IPS DF 4.7 (cell line): ENCODE measurements around the gene AGR2.
"Not testable (repeated sequence)": the region's sequence is repeated elsewhere in the genome, so short reads cannot be mapped to it uniquely, and the experiment has no call there.

Experiments
- DNase-seq: peaks from one replicate; pipeline ENCODE4 v3.0.0-alpha.2; 2013; ENCODE audit warnings: low spot score; ENCODE audit errors: extremely low read depth

The AGR2 gene

DNA sequence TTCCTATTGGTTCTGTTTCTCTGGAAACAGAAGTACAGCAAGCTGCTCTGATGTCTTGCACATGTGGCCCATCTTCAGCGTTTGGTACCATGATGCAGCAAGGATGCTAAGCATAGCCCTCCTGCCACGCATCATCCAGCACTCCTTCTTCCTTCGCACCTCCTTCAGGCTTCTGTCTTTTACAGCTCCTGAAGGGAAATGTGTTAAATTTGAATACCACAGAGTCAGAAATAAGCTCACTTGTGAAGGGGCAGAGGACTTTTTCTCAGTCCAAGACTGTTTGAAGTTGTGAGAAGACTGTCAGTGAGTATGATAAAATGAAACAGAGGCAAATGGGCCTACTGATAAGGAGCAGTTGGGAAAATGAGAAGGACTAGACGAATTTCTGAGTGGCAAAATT is 30.5 kb downstream of the AGR2 start:
- DNase-seq: no peak

DNA sequence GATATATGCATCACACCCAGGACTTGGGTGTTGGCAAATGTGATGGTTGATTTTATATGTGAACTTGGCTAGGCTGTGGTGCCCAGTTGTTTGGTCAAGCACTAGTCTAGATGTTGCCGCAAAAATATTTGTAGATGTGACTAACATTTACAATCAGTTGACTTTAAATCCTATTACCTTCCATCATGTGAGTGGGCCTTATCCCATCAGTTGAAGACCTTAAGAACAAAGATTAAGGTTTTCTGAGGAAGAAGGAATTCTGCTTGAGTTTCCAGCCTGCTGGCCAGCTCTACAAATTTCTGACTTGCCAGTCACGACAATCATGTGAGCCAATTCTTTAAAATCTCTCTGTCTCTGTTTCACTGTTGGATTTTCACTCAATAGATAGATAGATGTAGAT is 30.9 kb downstream of the AGR2 start:
- no peak for DNase-seq

DNA sequence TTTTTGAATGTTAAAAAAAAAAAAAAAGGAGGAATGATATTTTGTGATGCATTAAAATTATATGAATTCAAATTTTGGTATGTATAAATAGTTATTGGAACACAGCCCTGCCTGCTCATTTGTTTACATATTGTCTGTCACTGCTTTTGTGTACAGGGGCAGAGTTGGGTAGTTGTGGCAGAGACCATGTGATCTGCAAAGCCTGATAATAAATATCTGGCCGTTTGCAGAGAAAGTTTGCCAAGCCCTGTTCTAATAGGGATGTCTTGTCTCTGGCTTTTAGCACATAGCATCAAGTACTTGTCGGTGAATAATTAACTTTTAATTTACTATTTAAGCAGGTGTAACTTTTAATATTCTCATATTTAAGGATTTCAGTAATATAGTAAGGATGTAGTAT is 31.5 kb downstream of the AGR2 start:
- no peak for DNase-seq

DNA sequence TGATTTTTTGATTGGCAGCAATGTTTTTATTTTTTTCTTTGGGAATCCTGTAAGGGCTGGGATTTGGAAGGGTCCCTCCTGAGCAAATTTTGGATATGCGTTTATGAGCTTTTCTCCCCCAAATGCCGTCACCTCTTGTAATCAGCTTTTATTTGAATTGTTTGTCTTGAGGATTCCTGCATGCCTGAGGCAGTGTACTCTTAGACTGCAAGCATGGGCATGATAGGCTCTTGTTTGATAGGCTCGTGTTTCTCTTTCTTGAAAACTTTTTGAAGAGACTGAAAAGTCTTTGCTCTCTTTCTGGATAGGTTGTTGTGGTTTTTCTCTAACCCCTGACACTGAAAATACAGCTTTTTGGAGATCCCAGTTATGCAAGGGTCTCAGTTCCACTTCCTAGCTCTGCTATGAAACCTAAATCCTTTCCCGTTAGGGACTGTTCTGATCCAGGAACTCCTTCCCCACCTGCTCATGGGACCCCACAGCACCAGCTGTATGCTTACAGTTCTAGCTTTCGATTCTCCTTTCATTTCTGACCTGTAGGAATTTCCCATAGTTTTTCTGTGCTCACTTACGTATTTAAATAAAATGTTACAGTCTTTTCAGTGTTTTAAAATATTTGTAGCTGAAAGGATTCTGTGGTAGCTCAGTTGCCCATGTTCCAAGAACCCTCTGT is 34.0 kb downstream of the AGR2 start:
- no peak for DNase-seq

DNA sequence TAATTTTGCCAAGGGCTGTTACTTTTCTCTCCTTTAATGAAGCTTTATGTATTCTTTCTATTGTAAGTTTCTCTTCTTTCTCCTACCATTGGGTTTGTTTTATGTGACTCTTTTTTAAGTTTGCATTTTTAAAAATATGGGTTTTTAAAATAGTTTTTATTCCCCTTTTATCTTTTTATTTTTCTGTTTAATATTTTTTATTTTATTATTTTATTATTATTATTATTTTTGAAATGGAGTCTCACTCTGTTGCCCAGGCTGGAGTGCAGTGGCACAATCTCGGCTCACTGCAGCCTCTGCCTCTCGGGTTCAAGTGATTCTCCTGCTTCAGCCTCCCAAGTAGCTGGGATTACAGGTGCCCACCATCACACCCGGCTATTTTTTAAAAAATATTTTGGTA is 34.8 kb downstream of the AGR2 start:
- not testable (repeated sequence) for DNase-seq

DNA sequence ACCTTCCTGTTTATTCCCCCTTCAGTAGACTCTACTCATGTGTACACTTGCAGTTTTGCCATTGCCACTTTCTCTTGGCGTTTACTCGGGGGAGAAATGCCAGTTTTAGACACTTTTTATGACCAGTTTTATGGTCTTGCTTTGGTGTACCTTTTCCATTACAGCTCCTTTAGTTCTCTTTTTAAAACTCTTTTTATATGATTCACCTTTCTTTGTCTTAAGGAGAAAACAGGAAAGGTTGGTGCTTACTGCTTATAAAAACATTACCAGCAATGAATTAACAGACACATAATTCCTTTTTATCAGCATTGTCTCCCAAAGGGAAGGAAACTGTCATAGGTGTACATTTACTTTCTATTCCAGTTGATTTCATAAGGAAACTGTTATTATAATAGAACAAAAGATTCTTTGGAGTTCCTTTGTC is 39.4 kb downstream of the AGR2 start:
- DNase-seq: no peak

DNA sequence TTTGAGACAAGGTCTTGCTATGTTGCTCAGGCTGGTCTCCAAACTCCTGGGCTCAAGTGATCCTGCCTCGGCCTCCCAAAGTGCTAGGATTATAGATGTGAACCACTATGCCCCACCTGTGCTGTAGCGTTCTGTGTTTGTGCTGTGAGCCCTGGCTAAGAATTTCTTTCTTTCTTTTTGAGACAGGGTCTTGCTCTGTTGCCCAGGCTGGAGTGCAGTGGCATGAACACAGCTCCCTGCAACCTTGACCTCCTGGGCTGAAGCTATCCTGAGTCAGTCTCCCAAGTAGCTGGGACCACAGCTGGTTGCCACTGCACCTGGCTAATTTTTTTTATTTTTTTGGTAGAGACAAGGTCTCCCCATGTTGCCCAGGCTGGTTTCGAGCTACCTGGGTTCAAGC is 39.9 kb downstream of the AGR2 start:
- no peak for DNase-seq

DNA sequence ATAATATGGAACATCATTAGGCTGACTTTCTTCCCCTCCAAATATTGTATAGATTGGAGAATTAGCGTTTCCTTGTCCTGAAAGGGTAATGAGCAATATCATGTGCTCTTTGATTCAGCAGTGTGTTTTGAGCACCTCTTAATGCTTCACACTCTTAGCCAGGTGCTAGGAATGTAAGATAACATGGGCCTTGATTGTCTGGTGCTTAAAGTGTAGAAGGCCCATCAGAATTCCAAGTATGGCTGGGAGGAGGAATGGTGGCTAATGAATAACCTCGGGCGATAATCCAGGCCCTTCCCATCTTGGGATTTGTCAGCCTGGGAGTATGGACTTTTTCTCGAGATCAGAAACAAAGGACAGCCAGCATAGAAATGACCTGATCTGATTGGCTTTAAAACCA is 42.6 kb downstream of the AGR2 start:
- DNase-seq: no peak

DNA sequence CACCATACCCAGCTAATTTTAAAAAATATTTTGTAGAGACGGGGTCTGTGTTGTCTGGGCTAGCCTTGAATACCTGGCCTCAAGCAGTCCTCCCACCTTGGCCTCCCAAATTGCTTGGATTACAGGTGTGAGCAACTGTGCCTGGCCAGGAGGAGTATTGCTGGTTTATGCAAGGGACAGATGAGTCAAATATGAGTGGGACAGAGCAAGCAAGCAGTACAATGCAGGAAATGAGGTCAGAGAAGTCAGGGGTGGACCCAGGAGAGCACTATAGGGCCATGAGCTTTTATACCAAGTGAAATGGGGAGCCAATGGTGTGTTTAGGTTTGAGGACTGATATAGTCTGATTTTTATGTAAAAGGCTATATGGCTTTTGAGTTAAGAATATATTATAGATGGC is 45.0 kb downstream of the AGR2 start:
- DNase-seq: no peak

DNA sequence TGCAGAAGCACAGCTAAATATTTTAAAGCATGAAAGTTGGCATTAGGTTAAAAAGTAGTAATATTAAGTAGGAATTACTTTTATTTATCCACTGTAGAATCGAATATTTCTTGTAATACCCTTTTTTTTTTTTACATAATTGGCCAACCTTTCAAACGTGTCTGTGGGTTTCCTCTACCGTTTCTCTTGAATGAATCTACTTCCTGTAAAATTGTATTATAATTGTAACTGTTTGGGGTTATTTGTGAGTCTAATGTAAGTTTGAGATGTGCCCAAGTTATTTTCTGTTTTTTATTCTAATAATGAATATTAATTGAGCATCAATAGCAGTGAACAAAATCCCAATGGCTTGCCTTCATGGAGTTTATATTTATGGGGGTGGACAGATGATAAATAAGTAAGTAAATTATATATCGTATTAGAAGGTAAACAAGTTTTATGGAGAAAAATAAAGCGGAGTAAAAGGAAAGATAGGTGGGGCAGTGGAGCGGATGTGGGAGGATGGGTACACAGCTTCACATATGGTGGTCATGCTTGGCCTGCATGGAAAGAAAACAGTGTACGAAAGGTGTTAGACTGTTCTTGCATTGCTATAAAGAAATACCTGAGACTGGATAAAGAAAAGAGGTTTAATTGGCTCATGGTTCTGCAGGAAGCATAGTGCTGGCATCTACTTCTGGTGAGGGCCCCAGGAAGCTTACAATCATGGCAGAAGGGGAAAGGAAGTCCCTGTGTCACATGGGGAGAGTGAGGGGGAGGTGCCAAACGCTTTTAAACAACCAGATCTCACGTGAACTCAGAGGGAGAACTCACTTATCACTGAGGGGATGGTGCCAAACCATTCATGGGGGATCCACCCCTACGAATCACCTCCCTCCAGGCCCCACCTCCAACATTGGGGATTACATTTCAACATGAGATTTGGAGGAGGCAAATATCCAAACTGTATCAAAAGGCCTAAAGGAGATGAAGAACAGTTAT is 45.9 kb downstream of the AGR2 start:
- DNase-seq: no peak

DNA sequence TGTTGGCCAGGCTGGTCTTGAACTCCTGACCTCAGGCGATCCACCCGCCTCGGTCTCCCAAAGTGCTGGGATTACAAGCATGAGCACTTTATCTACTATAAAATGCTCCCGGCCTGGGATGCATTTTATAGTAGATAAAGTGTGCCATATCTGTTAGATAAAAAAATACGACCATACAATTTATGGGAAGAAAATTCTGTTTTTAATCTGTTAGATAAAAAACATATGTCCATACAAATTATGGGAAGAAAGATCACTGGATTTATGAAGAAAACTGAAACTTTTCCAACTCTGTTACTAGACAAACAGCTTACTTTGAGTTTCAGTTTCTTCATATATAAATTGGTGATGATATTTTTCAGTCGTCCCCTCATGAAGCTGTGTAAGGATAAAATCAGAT is 46.8 kb downstream of the AGR2 start:
- DNase-seq: no peak

DNA sequence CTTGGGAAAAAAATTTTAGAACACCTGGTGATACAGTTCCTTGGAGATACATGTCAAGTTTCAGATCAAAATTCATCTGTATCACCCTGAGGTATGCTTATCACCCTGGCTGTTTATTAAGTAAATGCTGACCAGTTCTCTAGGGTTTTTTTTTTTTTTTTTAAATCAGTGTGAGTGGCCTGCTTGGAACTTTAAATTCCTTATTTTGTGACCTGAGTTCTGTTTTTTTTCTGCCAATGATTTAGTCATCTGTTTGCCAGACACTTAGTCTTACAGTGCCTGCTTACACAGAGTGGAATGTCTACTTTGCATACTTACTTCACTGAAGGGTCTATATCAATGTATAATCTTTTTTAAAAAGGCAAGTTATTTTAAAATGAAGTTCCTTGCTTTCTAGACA is 49.4 kb downstream of the AGR2 start:
- DNase-seq: no peak

DNA sequence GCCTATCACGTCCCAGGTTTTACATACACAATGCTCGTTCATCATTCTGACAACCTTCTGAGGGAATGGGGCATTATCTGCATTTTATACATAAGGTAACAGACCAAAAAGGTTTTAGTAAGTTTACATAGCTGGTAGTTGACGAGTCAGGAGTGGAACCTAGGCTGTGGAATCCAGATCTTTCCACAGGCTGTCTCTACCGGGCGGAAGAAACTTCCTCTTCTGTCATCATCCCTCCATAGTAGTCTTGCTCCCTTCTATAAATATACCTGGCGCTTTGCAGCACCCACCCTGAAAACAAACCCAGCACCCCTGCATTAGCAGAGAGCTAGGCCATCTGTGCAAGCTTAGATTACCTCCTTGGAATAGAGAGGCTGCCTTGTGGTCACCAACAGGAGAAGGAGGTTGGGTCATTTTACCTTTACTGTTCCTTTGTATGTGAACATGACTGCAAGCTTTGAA is 49.9 kb downstream of the AGR2 start:
- no peak for DNase-seq

DNA sequence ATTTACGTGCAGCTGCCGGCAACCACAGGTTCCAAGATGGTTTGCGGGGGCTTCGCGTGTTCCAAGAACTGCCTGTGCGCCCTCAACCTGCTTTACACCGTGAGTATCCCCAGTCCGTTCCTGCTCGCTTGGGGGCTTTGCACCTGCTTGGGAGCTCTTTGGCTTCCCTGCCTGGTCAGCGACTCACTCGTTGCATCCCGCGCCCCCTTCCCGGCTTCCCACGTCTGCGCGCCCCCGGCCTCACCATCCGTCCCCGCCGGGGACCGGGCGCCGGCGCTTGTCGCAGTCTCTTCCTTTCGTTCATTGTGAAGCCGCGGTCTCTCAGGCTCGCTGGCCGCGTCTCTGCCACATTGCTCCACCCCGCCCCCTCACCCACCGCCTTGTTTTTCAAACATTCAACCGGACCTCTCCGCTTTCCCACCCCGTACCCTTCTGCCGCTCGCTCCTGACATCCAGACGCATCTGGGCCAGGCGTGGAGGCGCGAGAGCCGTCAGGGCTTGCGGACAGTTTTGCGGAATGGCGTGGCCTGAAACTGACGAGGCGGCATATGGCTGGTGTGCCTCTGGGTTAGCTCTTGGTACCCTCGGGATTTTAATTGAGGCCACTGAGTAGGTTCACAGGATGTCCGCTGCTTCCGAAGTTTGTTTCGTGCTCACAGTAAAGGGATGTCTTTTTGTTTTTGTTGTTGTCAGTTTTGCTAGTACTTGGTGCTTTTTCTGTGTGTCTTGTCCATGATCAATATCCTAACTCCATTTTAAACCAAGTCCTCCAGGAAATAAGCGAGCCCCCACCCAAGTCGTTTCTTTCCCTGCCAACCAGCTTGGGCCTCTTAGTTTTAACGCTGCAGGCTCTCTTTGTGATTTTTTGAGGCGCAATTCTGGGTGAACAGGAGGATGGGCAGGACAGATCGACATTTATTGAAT is 50.6 kb downstream of the AGR2 start:
- no peak for DNase-seq

DNA sequence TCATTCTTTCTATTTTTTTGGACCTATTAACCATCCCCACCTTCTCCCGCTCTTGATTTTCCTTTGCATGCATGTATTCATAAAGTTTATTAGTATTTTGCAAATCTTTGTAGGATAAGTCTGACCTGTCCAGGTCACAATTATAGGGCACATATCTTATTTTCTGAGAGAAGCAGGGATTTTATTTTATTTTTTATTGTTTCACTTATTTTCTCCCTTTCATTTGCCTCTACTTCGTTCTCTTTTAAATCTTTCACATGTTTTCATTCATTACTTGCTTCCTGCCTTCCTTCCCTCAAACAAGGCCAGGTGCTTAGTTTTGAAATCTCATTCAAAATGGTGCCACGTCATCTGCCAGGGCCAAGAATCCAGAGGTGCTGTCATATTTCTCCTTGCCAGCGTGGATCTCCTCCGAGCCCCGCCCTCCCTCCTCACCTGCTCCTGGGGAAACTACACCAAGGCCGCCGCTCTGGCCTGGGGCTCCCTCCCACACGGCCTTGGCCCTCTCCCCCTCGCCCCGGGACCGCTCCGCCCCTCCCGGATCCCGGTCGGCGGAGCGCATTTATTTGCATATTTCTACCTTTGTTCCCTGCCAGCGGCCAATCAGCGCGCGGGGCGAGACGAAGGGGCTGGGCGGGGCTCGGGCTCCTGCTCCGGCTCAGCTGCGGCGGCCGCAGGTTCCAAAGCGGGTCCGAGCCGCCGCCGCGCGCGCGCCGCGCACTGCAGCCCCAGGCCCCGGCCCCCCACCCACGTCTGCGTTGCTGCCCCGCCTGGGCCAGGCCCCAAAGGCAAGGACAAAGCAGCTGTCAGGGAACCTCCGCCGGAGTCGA is 51.5 kb downstream of the AGR2 start, which contains the start of gene TSPAN13:
TSPAN13 (plus strand) TSS at position 654 of the 830 bp plus-strand sequence. CDS start 213 bp downstream, outside the sequence.
- DNase-seq: peak; percentile 58

DNA sequence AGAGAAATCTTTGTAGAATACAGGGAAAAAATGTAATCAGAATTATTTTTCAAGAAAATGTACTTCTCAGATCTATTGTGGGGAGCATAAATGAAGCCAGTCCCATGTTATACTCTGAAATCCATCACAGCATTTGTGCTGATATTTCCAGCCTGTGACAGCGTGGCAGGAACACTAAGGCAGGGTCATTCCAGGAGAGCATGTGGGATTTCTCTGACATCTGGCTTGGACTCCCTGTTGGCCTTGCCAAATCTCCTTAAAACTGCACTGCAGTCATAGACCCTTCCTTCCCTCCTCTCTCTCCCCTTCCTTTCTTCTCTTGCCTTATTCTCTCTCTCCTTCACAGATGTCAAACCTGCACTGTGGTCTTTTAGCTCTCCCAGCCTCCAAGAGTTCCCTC is 57.7 kb downstream of the AGR2 start:
- no peak for DNase-seq

DNA sequence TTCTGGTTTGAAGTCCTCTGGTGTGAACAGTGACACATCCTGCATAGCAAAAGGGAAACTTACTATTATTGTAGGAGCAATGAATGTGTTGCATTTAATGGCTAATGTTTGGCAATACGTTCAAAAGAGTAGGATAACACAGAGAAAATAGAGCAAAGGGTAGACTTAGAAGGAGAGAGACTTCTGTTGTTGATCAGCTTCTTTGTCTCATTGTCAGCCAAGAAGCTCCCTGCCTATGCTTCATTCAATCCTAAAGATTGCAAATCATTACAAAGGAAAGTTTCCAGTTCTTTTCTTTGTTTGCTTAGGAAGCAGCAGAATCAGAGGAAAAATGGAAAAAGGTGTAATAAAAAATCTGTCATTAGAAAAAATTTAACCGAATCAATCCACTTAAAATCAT is 59.2 kb downstream of the AGR2 start:
- no peak for DNase-seq

DNA sequence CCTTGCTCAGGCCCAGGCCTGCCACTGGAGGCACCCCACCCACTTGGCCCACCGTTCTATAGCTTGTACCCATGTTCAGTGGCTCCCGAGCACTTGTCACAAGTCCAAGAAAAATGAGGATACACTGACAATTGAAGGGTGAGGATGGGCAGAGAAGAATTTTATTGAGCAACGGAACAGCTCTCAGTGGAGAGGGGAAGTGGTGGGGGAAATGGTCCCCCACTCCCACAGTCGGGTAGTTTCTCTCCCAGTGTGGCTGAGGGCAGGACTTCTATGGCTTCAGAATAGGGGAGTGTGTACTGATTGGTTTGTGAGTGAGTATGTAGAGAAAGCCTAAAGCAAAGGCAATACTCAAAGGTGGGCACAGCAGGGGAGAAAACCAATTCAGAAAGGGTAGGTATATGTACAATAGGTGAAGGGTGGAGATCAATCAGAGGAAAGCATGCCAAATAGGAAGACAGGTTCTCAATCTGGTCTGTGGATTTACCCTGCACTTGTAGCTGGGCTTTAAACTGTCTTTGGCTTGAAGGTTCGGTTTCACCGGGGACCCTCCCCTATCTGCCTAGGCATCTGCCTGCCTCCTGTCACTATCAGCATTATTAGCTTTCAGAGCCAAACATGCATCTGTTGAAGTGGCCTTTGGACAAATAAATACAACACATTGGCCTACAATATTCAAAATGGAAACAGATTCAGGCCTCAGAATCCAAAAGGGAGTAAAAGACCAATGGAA is 60.1 kb downstream of the AGR2 start:
- DNase-seq: no peak

DNA sequence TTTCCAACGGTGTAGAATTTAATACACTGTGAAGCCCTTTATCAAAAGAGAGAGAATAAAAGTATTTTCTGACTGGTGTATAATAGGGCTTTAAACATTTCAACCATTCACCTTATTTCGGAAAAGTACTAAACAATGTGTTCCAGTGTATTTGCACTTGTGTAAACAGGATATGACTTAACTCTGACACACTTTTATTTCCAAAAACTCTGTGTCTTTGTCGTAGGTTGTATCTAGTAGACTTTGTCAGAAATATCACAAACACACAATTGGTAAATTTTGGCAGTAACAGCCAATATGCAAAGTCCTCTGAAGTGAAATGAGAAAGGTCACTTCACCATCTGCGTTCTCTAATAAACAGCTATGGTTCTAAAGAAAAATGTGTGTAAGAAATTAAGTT is 61.6 kb downstream of the AGR2 start:
- no peak for DNase-seq

DNA sequence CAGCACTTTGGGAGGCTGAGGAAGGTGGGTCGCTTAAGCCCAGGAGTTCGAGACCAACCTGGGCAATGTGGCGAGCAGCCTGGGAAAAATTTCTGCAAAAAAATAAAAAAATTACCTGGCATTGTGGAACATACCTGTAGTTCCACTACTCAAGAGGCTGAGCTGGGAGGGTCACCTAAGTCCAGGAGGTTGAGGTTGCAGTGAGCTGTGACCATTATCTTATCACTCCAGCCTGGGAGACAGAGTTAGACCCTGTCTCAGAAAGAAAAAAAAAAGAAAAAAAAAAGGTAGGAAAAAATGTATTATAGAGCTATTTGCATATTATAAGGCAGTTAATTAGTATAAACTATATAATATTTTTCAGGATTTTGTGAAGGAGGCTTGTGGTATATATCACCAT is 62.3 kb downstream of the AGR2 start:
- DNase-seq: no peak
